ENCODE data around the gene TRIM6.

GRCh38 chr11:5591613-5592012 is 4.8 kb upstream of the TRIM6 start:
- TF ChIP-seq POLR2A (IDR thresholded peaks at IDR 0.05): no peak
- no peak for TF ChIP-seq CTCF (IDR thresholded peaks at IDR 0.05)
